HG03175 (cell line): ENCODE data around the gene KRTAP12-2.
"Not testable (repeated sequence)": the region's sequence is repeated elsewhere in the genome, so short reads cannot be mapped to it uniquely, and the experiment has no call there.

Experiments used
- ATAC-seq: cut with Tn5 transposase; IDR thresholded peaks from one replicate; pipeline ENCODE4 v1.9.1; 2021; ENCODE audit warnings: mild to moderate bottlenecking, moderate library complexity; ENCODE audit not compliant: unreplicated experiment

KRTAP12-2 gene

DNA sequence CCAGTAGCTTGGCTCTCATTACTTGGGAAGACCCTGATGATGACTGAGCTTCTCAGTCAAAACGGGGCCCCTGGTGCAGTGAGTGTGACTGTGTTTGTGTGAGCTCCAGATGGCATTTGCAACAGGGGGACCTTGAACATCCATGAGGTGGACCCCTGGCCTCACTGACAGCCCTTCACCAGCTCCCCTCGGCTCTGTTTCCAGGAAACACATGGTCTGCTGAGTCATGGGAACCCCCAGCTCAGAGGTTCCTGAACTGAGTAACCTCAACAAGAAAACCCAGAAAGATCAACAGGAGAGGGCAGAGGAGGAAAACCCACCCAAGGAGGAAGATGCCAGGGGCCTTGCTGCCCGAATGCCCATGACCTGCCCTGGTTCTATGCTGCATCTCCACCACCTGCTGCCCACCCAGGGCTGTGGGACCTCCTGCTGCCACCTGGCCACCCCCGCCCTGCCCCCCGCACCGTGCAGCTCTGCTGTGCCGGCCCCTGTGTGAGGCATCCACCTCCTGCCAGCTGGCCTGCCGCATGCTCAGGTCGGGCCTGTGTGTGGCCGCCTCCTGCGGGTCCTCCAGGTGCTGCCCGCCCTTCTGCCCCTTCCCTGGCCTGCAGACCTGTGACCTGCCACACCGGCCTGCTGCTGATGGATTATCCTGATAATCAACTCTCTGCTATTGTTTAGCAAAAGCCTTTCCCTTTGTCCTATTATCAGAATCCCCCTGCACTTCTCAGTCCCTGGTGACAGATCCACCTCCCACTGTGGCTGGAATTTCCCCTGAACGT, 19.5 kb upstream of the KRTAP12-2 start:
- ATAC-seq: no peak

GRCh38 chr21:44685050-44685449, 18.3 kb upstream of the KRTAP12-2 start:
- not testable (repeated sequence) for ATAC-seq

GRCh38 chr21:44684483-44684882, 17.8 kb upstream of the KRTAP12-2 start:
- no peak for ATAC-seq

DNA sequence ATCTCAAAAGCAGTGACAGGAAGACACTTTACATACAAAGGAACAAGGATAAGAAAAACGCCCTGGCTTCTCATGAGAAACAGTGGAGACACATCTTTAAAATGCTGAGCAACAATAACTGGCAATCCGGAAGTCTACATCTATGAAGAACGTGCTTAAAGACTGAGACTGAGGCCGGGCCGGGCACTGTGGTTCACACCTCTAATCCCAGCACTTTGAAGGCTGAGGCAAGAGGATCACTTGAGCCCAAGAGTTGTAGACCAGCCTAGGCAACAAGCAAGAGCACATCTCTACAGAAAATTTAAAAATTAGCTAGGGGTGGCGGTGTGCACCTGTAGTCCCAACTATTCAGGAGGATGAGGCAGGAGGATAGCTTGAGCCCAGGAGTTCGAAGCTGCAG, 17.4 kb upstream of the KRTAP12-2 start:
- ATAC-seq: no peak

DNA sequence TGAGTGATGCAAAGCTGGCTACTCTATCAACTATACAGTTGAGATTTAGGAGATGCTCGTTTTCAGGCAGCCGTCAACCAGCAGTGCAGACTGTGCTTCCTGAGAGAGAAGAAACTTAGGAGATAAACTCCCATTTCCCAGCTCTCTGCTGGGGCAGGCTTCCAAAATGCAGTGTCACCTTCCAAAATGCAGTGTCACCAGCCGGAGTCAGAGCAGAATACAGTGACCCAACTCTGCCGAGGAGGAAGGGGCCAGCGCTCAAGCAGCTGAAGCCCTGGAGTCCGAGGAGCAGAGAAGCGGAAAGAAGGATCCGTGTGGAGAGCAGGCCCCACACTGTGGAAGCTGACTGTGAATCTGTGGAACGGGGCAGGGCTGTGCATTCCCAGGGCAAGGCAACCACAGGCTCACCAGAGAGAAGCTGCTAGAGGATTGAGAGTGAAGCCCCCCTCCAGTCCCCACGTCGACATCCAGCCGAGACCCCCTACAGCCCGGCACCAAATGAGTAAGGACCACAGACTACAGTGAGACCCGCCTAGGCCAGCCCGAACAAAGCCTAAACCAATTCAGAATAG, 15.9 kb upstream of the KRTAP12-2 start:
- no peak for ATAC-seq

DNA sequence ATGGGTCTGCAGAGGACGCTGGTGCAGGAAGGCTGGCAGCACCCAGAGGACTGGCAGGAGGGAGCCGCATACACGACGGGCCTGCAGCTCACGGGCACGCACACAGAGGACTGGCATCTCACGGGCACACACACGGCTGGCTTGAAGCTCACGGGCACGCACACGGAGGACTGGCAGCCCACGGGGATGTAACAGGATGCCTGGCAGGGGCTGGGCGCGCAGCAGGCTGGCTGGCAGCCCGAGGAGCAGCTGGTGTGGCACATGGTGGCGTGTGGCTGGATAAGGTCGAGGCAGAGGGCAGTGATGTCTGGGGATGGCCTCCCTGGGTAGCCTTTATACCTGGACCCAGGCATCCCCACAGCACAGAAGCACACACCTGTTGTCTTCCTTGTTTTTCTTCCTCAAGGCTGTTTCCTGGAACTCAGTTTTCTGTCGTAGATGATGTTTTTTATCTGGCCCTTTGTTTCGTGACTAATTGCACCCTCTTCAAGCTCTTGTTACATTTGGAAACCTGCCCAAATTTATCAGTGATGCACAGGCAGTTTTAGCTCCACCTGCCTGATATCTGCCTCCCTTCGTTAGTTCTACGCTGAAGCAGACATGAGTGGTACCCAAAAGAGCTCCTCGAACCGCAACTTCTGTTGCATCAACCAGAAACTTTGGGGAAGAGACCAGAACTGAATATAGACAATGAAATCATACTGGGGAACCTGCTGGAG, 15.3 kb upstream of the KRTAP12-2 start, which contains the start of gene KRTAP12-1:
KRTAP12-1 (minus strand) TSS at position 303 of the 719 bp plus-strand sequence; CDS start at position 263, 40 bp downstream.
- ATAC-seq: no peak

DNA sequence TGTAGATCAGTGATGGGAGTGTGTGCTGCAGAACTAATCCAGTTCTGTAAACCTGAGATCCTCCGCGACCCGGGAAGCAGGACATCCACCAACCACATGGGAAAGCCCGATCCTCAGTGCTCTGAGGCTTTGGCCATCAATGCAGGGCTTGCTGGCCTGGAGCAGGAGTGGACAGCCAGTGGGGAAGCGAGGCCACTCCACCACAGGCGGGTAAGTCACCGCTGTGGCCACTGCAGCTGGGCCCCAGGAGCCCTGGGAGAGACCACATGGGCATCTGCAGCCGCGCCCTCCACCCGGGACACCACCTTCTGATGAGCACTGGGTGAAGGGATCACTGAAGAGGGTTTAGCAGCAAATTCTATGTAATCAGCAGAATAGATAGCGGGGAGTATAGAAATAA, 14.4 kb upstream of the KRTAP12-2 start:
- no peak for ATAC-seq

DNA sequence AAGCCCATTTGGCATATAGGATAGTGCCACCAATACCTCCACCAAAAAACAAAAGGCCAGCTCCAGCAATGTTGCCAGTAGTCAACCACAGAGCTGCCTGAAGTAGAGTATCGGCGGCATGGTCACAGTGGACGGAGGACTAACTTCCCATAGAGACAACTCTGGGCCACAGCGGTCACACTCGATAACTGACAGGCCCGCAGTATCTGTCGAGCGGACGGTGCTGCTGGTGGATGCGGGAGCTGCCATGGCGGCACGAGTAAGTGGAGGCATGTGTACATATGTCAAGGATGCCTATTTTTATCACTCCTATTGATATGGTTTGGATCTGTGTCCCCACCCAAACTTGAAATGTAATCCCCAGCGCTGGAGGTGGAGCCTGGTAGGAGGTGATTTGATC, 11.2 kb upstream of the KRTAP12-2 start:
- ATAC-seq: no peak

- no peak for ATAC-seq
Measured at GRCh38 chr21:44671911-44672310, 5.2 kb upstream of the KRTAP12-2 start.

DNA sequence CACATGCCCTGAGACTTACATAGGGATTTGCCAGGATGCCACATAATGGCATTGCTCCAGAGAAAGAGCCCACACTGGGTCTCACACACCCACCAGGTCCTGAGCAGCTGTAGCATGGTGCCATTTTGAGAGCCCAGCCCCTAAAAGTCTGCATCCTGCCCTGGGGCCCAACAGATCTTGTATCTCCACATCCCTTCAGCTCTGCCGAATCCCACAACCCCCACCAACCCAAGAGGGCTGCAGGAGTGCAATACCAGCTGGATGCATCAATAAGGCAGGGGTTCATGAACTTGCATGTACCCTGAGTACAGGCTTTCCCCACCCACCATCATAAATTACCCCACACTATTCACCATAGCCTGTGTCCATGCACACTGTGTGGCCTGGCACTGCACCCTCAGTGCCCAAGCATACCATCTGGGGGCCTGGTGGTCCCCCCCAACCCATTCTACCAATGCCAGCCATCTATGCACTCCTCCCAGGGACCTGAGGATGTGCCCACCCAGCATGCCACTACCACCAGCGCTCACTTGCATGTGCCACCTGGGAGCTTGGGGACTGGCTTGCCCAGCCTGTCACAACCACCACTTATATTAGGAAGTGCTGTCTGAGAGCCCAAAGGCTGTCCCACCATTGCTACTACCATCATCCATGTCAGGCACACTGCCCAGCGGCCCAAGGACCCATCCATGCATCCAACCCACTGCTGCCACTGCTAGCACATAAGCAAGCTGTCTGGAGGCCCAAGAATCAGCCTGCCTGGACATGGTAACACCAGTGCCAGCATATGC, 4.1 kb upstream of the KRTAP12-2 start:
- no peak for ATAC-seq

GRCh38 chr21:44667612-44668011, 885 bp upstream of the KRTAP12-2 start:
- ATAC-seq: no peak

- no peak for ATAC-seq
Measured at GRCh38 chr21:44664691-44665090, 2.0 kb downstream of the KRTAP12-2 start.

DNA sequence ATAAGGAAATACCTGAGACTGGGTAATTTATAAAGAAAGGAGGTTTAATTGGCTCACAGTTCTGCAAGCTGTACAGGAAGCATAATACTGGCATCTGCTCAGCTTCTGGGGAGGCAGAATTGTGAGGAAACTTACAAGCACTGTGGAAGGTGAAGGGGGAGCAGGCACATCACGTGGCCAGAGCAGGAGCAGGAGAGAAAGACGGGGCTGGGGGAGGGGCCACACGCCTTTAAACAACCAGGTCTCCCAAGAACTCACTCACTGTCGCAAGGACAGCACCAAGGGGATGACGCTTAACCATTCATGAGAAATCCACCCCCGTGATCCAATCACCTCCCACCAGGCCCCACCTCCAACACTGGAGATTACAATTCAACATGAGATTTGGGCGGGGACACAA, 5.2 kb downstream of the KRTAP12-2 start:
- not testable (repeated sequence) for ATAC-seq

- no peak for ATAC-seq
Measured at GRCh38 chr21:44658913-44659595, 7.7 kb downstream of the KRTAP12-2 start.

GRCh38 chr21:44658541-44658910, 8.2 kb downstream of the KRTAP12-2 start:
- ATAC-seq: no peak

GRCh38 chr21:44657635-44658540, 8.8 kb downstream of the KRTAP12-2 start, which contains the start of gene KRTAP12-3:
TSS of gene KRTAP12-3 (plus strand) at chr21:44657932. CDS start at chr21:44657980, 48 bp downstream.
- ATAC-seq: no peak

GRCh38 chr21:44656868-44657267, 9.9 kb downstream of the KRTAP12-2 start:
- ATAC-seq: no peak

DNA sequence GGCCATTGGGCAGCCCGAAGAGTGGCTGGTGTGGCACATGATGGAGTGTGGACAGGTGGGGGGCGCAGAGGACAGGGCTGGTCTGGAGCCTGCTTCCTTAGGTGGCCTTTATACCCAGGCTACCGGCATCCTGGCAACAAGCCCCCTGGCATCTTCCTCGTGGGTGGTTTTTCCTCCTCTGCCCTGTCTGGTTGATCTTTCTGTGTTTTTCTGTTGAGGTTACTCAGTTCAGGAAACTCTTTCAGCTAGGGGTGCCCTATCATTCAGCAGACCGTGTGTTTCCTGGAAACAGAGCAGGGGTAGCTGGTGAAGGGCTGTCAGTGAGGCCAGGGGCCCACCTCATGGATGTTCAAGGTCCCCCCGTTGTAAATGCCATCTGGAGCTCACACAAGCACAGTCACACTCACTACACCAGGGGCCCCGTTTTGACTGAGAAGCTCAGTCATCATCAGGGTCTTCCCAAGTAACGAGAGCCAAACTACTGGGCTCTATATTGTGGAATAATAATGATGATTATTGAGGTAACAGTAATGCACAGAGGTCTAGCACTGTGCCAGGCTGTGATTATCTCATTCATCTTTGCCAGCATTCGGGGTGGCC, 12.1 kb downstream of the KRTAP12-2 start, which contains the start of gene KRTAP12-4:
KRTAP12-4 (minus strand) TSS at position 84 of the 600 bp plus-strand sequence; CDS start at position 39, 45 bp downstream.
- ATAC-seq: no peak
